HG03342 (cell line): Measurements from ENCODE around the gene THRB.
"Not testable (repeated sequence)": the region's sequence is repeated elsewhere in the genome, so short reads cannot be mapped to it uniquely, and the experiment has no call there.

Experiments used
- ATAC-seq: cut with Tn5 transposase; IDR thresholded peaks from one replicate; pipeline ENCODE4 v1.9.1; 2021; ENCODE audit warnings: mild to moderate bottlenecking, moderate library complexity; ENCODE audit not compliant: unreplicated experiment

The THRB gene

GRCh38 chr3:24128199-24129005, 366.2 kb downstream of the THRB start:
- ATAC-seq, result no peak

- ATAC-seq, result no peak
Observed at GRCh38 chr3:24123596-24123995, 371.1 kb downstream of the THRB start.

GRCh38 chr3:24120434-24120833, 374.2 kb downstream of the THRB start:
- no peak for ATAC-seq

GRCh38 chr3:24119321-24119751, 375.3 kb downstream of the THRB start:
- ATAC-seq, result no peak

- ATAC-seq, result no peak
Observed at GRCh38 chr3:24117508-24117907, 377.1 kb downstream of the THRB start.

GRCh38 chr3:24111711-24112110, 382.9 kb downstream of the THRB start:
- no peak for ATAC-seq

- no peak for ATAC-seq
Observed at GRCh38 chr3:24110051-24110450, 384.6 kb downstream of the THRB start.

- ATAC-seq, result no peak
Observed at GRCh38 chr3:24101676-24102168, 392.9 kb downstream of the THRB start.

- no peak for ATAC-seq
Observed at GRCh38 chr3:24100696-24101402, 393.8 kb downstream of the THRB start.

- ATAC-seq, result no peak
Observed at GRCh38 chr3:24096695-24097290, 397.9 kb downstream of the THRB start.

GRCh38 chr3:24096271-24096670, 398.4 kb downstream of the THRB start:
- ATAC-seq, result no peak

GRCh38 chr3:24094818-24095217, 399.8 kb downstream of the THRB start:
- ATAC-seq, result not testable (repeated sequence)

GRCh38 chr3:24088782-24089181, 405.9 kb downstream of the THRB start:
- peak; percentile 96 for ATAC-seq

- ATAC-seq, result no peak
Observed at GRCh38 chr3:24087469-24087868, 407.2 kb downstream of the THRB start.

- ATAC-seq, result no peak
Observed at GRCh38 chr3:24086617-24087404, 407.8 kb downstream of the THRB start.

- ATAC-seq, result no peak
Observed at GRCh38 chr3:24086206-24086605, 408.4 kb downstream of the THRB start.

- ATAC-seq, result no peak
Observed at GRCh38 chr3:24072193-24072592, 422.5 kb downstream of the THRB start.

- no peak for ATAC-seq
Observed at GRCh38 chr3:24069045-24069444, 425.6 kb downstream of the THRB start.

- no peak for ATAC-seq
Observed at GRCh38 chr3:24067483-24067882, 427.2 kb downstream of the THRB start.
